GM18951 (cell line): ENCODE data around the gene RNPS1.

Experiments
- POLR2A ChIP-seq: IDR thresholded peaks from 4 replicates; pipeline ENCODE4 v1.6.1; 2011; ENCODE audit warnings: mild to moderate bottlenecking; ENCODE audit not compliant: insufficient read length, insufficient read depth; ENCODE audit errors: extremely low read depth
- in situ Hi-C: fragments of 300-500 bp; cut with MboI; formaldehyde crosslinking; loops from one replicate; pipeline ENCODE4 v1.12.0; 2022; ENCODE audit warnings: low sequenced_read_pairs, mixed read lengths, inconsistent platforms; ENCODE audit not compliant: unreplicated experiment

RNPS1 gene

DNA sequence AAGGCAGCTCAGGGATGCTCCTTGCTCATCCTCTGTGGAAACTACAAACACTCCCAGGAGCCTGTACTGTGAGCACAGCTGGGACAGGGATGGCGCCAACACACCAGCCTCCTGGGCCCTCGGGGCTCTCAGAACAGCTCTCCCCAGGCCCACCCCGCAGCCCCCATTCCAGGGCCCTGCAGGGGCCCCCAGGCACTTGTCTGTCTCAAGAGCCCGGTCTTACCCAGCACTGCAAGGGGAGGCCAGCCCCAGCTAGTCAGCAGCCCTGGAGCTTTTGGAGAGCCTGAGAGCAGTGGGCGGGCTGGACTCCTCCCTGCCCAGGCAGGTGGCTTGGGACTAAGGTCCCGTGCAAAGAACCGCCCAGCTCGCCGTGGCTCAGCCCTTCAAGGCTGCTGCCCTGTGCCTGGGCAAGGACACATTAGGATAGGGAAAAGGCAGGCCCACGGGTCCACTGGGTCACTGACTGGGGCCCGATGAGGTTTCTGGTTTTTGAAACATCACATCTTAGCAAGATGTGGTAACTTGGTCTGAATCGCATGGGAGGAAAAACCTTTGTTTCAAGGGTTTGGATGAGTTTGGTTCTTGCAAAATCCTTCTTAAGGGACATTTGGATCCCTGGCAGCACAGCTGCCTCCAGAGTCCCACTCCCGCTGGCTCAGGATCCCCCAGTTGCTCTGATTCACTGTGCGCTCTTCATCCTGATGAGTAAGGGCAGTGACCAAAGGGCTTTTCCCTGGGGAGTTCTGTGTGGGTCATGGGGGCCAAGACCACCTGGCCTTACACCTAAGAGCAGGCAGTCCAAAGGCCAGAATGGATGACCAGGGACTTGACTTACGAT is 28.9 kb downstream of the RNPS1 start:
- in situ Hi-C loops: no loop called here
- no peak for TF ChIP-seq POLR2A

DNA sequence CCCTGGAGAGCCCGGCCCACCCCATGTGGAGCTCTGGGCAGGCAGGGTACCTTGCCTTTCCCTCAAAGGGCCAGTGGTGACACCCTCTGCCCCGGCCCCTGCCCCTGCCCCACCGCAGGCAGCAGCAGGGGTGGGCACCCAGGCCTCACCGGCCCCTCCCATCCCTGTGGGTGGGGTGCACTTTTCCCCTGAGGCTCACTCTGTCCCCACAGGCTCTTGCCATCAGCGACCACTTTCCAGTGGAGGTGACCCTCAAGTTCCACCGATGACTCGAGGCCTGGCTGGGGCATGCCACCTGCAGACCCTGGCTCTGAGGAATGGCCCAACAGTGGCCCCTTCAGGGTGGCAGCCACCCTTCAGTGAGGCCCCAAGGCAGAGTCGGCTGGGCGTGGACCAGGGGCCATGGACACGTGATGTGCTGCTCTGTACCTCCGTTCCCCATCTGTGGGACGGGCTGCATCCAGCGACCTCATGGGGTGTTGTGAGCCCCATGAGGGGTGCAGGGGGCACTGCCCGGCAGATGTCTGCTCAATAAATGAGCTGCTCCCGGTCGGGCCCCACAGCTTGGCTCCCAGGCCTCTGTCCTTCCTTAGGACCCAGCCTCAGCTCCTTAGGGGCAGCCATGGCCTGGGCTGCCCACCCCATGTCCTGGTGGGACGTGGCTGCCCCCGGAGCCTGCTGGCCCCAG is 29.6 kb downstream of the RNPS1 start:
- in situ Hi-C loops: no loop called here
- TF ChIP-seq POLR2A: peak; percentile 23

DNA sequence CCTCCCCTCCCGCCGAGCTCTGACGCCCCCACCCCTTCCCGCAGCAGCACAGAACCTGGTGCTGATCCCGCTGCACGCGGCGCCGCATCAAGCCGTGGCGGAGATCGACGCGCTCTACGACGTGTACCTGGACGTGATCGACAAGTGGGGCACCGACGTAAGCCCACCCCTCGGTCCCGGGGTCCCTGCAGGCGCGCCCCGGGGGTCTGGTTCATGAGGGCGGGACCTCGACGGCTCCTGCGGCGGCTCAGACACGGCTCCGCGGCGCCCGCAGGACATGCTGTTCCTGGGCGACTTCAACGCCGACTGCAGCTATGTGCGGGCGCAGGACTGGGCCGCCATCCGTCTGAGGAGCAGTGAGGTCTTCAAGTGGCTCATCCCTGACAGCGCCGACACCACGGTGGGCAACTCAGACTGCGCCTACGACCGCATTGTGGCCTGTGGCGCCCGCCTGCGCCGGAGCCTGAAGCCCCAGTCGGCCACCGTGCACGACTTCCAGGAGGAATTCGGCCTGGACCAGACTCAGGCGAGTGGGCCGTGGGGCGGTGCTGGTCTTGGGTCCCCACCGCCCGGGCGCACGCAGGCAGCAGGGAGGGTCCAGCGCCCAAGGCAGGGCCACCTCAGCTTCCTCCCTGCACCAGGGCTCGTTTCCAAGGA is 30.3 kb downstream of the RNPS1 start:
- in situ Hi-C loops: no loop called here
- TF ChIP-seq POLR2A: no peak

DNA sequence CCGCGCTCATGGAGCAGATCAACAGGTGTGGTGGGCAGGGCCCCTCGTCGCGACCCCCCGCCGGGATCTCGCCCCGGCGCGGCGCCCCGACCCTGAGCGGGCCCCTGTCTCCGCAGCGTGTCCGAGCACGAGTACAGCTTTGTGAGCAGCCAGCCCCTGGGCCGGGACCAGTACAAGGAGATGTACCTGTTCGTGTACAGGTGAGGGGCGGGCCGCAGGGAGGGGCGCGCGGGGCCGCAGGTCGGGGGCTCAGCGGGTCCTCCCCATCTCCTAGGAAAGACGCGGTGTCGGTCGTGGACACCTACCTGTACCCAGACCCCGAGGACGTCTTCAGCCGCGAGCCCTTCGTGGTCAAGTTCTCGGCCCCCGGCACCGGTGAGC is 30.8 kb downstream of the RNPS1 start:
- in situ Hi-C loops: no loop called here
- no peak for TF ChIP-seq POLR2A

DNA sequence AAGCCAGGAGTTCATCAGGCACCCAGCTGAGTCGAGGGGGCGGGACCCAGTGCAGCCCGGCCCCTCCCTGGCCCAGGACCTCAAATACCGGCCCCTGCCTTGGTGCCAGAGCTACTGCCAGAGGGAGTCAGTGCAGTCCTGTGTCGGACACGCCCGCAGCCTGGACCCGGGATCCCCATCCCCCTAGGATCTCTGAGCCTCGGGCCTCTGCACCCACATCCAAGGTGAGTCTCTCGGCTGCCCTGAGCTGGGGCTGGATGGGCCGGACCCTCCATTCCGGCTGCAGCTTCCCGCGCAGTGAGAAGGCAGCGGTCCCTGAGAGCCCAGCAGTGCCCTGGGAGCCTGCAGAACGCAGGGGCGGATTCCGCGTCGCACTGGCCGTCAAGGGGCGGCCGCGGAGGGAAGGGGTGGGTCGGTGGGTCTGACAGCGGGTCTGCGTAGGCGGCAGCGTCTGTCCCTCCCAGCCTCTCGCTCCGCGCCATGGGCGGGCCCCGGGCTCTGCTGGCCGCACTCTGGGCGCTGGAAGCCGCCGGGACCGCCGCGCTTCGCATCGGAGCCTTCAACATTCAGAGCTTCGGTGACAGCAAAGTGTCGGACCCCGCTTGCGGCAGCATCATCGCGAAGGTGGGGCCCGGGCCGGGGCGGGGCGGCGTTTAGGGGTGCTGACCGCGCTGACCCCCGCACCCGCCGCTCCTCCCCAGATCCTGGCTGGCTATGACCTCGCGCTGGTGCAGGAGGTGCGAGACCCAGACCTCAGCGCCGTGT is 31.4 kb downstream of the RNPS1 start, which contains the start of gene DNASE1L2:
DNASE1L2 (plus strand) TSS at position 108 of the 765 bp plus-strand sequence; CDS start at position 481, 373 bp downstream.
- TF ChIP-seq POLR2A: no peak
- in situ Hi-C loops: no loop called here

DNA sequence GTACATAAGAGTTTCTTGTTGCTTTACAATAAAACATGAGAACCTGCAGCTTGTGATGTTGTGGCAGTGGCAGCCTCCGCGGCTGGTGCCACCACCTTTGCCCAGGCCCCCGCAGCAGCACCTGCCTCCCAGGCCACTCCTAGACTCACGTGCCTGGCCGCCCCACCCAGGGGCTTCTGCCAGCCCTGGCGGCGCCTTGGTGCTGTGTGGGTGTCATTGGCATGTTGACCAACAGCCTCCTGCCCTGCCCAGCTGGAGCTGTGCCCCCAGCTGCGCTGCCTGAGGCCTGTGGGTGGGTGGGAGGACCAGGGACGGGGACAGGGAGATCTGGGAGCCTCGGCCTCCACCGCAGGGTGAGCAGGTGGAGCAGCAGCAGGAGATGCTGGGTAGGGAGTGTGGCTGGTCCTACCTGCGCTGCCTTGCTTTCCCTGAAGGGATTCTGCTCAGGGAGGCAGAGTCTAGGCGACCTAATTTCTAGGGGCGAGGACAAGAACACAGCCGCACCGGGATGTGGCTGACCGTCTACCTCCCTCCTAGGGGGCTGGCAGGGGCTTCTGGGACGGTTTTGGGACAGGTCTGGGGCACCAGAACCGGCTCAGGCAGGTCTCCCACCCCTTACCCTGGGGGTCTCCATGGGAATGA is 32.1 kb downstream of the RNPS1 start:
- in situ Hi-C loops: no loop called here
- no peak for TF ChIP-seq POLR2A

DNA sequence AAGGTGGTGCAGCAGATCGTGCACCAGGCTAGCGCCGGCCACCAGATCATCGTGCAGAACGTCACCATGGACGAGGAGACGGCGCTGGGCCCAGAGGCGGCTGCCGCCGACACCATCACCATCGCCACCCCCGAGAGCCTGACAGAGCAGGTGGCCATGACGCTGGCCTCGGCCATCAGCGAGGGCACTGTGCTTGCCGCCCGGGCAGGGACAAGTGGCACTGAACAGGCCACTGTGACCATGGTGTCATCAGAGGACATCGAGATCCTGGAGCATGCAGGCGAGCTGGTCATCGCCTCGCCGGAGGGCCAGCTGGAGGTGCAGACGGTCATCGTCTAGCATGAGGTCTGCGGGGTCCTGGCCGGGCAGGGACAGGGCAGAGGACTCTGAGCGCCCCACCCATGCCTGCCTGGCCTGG is 32.7 kb downstream of the RNPS1 start:
- in situ Hi-C loops: no loop called here
- no peak for TF ChIP-seq POLR2A

DNA sequence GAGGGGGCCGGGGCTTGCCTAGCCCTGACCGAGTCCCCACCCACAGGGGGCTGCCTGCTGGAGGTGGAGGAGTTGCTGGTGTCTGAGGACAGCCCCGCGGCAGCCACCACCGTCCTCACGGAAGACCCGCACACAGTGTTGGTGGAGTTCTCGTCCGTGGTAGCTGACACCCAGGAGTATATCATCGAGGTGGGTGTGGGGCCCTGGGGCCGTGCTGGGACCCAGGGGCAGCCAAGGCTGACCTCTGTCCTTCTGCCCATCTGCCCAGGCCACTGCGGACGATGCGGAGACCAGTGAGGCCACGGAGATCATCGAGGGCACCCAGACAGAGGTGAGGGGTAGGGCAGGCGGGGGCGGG is 33.1 kb downstream of the RNPS1 start:
- in situ Hi-C loops: no loop called here
- TF ChIP-seq POLR2A: no peak

DNA sequence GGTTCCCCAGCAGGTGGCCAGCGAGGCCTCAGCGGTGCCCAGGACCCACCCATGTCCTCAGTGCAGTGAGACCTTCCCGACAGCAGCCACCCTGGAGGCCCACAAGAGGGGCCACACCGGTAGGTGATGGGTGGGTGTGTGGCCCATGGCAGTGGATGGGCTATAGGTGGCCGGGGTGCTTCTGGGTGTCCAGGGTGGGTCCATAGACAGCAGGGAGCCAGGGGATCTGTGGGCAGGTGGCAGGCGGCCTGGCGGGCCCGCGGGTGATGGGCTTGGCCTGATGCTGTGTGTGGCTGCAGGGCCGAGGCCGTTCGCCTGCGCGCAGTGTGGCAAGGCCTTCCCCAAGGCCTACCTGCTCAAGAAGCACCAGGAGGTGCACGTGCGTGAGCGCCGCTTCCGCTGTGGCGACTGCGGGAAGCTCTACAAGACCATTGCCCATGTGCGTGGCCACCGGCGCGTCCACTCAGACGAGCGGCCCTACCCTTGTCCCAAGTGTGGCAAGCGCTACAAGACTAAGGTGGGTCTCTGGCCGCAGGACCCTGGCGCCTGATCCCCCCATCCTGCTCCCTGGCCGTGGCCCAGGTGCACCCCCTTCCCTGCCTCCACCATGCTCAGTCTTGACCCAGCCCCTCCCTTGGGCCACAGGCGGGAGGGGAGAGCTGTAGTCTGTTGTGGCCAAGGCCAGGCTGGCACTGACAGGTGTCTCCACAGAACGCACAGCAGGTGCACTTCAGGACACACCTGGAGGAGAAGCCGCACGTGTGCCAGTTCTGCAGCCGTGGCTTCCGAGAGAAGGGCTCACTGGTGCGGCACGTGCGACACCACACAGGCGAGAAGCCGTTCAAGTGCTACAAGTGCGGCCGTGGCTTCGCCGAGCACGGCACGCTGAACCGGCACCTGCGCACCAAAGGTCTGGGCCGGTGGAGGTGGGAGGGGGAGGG is 33.8 kb downstream of the RNPS1 start:
- in situ Hi-C loops: no loop called here
- TF ChIP-seq POLR2A: no peak

DNA sequence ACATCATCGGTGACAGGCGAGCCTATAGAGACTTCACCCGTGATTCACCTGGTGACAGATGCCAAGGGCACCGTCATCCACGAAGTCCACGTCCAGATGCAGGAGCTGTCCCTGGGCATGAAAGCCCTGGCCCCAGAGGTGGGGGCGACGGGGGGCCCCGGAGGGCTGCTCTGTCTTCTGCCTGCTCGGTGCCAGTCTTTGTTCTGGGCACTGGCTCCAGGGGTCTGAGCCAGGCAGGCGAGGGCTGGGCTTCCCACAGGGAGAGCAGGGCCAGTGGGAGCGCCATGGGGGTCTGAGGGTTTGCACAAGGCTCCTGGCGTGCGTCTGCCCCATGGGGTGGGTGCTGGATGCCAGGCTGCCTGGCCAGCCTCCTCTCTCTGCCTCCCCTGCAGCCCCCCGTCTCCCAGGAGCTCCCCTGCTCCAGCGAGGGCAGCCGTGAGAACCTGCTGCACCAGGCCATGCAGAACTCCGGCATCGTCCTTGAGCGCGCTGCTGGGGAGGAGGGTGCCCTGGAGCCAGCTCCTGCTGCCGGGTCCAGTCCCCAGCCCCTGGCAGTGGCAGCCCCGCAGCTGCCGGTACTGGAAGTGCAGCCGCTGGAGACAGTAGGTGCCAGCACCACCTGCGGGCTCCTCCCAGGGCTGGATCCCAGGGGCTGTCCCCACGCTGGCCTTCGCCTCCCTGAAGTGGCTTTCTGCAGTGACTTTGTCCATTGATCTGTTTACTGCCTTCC is 34.7 kb downstream of the RNPS1 start:
- TF ChIP-seq POLR2A: peak; percentile 11
- in situ Hi-C loops: no loop called here
